HL-60 (cell line): ENCODE data around the gene TMEM121.
"Not testable (repeated sequence)": the region's sequence is repeated elsewhere in the genome, so short reads cannot be mapped to it uniquely, and the experiment has no call there.

Experiments used
- DNase-seq, 2 experiments: peaks; one replicate each; pipeline ENCODE4 v3.0.0-alpha.2; 2010 to 2020; ENCODE audit warnings: low read depth in 1 of 2, low spot score in 1 of 2
- H3K27ac ChIP-seq: fragments of 250-450 bp; sonication (Bioruptor Pico); replicated peaks from 2 replicates; pipeline ENCODE4 v1.5.1; 2020; ENCODE audit warnings: mild to moderate bottlenecking, moderate library complexity
- H3K27me3 ChIP-seq: fragments of 250-450 bp; sonication (Bioruptor Pico); 2 replicates; pipeline ENCODE4 v1.5.1; 2021; ENCODE audit warnings: mild to moderate bottlenecking, moderate library complexity; ENCODE audit not compliant: insufficient read depth, poor library complexity, severe bottlenecking
- H3K4me3 ChIP-seq: replicated peaks from 2 replicates; pipeline ENCODE4 v1.5.1; 2011; ENCODE audit warnings: mild to moderate bottlenecking, control low read depth, low read length; ENCODE audit not compliant: insufficient read depth
- GABPA ChIP-seq: IDR thresholded peaks from 2 replicates; pipeline ENCODE4 v1.6.1; 2012; ENCODE audit warnings: low read depth
- POLR2AphosphoS5 ChIP-seq: IDR thresholded peaks from 2 replicates; pipeline ENCODE4 v1.6.1; 2012; ENCODE audit warnings: low read depth
- SPI1 ChIP-seq: IDR thresholded peaks from 2 replicates; pipeline ENCODE4 v1.6.1; 2012; ENCODE audit warnings: low read depth, mild to moderate bottlenecking, borderline replicate concordance
- TF ChIP-seq, protein P1 (sequence below): IDR thresholded peaks from 2 replicates; pipeline ENCODE4 v1.6.1; 2012; ENCODE audit warnings: low read depth; ENCODE audit not compliant: insufficient replicate concordance
- TF ChIP-seq, protein P2 (sequence below): IDR thresholded peaks from one replicate; pipeline ENCODE4 v1.5.1; 2011; ENCODE audit warnings: low read length, control low read depth, inconsistent platforms; ENCODE audit not compliant: insufficient read depth

TMEM121 gene

DNA sequence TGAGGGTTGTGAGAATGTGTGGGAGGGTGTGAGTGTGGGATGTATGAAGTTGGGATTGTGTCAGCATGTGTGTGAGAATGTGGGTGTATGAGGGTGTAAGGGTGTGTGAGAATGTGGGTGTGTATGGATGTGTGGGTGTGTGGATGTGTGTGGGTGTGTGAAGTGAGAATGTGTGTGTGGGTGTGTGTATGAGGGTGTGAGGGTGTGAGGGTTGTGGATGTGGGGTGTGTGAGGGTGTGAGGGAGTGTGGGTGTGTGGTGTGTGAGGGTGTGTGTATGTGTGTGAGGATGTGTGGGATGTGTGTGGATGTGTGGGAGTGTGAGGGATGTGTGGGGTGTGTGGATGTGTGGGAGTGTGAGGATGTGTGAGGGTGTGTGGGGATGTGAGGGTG is 37.0 kb downstream of the TMEM121 start:
- TF ChIP-seq SPI1 (no peak), GABPA (no peak), POLR2AphosphoS5 (no peak)
- TF ChIP-seq, protein P1, sequence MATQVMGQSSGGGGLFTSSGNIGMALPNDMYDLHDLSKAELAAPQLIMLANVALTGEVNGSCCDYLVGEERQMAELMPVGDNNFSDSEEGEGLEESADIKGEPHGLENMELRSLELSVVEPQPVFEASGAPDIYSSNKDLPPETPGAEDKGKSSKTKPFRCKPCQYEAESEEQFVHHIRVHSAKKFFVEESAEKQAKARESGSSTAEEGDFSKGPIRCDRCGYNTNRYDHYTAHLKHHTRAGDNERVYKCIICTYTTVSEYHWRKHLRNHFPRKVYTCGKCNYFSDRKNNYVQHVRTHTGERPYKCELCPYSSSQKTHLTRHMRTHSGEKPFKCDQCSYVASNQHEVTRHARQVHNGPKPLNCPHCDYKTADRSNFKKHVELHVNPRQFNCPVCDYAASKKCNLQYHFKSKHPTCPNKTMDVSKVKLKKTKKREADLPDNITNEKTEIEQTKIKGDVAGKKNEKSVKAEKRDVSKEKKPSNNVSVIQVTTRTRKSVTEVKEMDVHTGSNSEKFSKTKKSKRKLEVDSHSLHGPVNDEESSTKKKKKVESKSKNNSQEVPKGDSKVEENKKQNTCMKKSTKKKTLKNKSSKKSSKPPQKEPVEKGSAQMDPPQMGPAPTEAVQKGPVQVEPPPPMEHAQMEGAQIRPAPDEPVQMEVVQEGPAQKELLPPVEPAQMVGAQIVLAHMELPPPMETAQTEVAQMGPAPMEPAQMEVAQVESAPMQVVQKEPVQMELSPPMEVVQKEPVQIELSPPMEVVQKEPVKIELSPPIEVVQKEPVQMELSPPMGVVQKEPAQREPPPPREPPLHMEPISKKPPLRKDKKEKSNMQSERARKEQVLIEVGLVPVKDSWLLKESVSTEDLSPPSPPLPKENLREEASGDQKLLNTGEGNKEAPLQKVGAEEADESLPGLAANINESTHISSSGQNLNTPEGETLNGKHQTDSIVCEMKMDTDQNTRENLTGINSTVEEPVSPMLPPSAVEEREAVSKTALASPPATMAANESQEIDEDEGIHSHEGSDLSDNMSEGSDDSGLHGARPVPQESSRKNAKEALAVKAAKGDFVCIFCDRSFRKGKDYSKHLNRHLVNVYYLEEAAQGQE, result no peak
- TF ChIP-seq, protein P2, sequence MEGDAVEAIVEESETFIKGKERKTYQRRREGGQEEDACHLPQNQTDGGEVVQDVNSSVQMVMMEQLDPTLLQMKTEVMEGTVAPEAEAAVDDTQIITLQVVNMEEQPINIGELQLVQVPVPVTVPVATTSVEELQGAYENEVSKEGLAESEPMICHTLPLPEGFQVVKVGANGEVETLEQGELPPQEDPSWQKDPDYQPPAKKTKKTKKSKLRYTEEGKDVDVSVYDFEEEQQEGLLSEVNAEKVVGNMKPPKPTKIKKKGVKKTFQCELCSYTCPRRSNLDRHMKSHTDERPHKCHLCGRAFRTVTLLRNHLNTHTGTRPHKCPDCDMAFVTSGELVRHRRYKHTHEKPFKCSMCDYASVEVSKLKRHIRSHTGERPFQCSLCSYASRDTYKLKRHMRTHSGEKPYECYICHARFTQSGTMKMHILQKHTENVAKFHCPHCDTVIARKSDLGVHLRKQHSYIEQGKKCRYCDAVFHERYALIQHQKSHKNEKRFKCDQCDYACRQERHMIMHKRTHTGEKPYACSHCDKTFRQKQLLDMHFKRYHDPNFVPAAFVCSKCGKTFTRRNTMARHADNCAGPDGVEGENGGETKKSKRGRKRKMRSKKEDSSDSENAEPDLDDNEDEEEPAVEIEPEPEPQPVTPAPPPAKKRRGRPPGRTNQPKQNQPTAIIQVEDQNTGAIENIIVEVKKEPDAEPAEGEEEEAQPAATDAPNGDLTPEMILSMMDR, result no peak
- H3K4me3 ChIP-seq, result no peak overlapping the region
- no peak overlapping the region for H3K27ac ChIP-seq
- no peaks in the 10 kb centered on the region for H3K27me3 ChIP-seq
- DNase-seq, result no peak

DNA sequence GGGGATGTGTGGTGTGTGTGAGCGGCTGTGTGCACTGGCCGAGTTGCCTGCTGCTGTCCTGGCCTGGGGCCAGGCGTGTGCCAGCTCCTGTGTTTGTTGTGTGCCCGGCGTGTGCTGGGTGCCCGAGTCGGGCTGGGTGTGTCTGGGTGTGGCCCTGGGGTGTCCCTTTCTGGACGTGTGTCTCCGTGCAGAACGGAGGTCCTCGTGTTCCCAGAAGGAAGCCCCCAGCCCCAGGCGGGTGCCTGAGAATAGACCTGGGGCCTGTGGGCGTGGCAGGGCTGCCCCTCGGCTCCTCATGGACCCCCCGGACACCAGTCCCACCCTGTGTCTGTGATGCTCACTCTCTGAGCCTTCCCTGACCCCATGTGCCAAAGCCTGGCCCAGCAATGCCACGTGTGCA is 38.2 kb downstream of the TMEM121 start:
- H3K4me3 ChIP-seq, H3K27me3 ChIP-seq, H3K27ac ChIP-seq, DNase-seq: not testable (repeated sequence)

DNA sequence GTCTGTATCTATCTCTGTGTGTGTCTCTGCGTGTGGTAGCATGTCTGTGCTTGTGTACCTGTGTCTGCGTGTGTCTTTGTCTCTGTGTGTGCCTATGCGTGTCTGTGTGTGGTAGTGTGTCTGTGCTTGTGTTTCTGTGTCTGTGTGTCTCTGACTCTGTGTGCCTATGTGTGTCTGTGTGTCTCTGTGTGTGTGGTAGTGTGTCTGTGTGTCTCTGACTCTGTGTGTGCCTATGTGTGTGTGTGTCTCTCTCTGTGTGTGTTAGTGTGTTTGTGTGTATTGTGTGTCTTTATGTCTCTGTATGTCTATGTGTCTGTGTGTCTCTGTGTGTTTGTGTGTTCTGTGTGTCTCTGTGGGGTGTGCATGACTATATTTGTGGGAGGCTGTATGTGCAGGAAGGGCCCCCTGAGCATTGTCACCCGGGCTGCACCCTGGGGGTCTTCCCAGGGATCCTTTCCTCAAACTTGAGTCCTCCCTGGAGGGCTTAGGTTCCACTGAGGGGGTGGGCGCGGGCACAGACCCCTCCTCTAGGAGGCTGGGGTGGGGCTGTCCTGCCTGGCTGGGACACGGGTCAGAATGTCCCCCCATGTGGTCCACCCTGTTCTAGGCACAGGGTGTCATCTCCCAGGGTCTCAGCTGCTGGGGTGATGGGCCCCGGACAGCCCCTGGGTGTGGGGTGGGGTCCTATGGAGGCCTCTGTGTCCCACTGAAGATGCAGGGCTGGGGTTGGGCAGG is 39.0 kb downstream of the TMEM121 start:
- not testable (repeated sequence) for H3K4me3 ChIP-seq, H3K27me3 ChIP-seq, H3K27ac ChIP-seq

DNA sequence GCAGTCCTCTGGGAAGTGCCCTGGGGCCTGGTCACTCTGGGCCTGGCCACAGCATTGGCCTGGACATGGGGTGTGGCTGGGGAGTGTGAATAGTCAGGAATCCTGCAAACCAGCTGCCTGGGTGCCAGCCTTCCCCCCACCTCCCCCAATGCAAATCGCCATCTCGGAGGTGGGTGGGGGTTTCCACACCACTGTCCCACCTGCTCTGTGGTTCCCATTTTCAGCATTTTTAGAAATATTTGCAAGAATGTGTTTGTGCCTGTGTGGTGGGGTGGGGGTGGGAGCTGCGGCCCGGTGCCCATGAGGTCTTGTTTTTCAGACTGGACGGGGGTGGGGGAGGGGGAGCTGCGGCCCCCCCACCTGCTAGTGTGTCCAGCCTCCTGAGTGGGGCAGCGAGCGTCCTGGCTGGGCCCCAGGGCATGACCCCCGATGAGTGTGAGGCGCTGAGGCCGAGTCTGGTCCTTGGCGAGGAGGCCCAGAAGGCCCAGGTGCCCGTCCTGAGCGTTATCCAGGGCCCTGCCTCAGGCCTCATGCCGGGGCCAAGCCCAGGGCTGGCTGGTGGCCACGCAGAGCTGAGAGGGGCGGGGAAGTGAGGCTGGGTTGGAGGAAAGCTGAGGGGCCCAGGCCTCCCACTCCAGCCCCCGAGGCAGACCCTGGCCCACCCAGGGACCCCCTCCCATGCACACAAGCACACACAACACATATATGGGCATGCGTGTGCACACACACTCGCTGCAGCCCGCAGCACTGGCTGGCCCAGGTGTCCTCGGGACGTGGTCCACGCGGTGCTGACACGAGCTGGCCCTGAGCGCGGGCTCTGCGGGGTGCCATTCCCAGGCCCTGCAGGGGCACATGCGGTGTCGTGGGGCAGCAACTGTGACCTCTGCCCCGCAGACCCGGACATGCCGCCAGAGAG is 40.1 kb downstream of the TMEM121 start:
- not testable (repeated sequence) for DNase-seq

More for the DNA sequence above, 39.0 kb downstream of the TMEM121 start:
- DNase-seq, result not testable (repeated sequence)

DNA sequence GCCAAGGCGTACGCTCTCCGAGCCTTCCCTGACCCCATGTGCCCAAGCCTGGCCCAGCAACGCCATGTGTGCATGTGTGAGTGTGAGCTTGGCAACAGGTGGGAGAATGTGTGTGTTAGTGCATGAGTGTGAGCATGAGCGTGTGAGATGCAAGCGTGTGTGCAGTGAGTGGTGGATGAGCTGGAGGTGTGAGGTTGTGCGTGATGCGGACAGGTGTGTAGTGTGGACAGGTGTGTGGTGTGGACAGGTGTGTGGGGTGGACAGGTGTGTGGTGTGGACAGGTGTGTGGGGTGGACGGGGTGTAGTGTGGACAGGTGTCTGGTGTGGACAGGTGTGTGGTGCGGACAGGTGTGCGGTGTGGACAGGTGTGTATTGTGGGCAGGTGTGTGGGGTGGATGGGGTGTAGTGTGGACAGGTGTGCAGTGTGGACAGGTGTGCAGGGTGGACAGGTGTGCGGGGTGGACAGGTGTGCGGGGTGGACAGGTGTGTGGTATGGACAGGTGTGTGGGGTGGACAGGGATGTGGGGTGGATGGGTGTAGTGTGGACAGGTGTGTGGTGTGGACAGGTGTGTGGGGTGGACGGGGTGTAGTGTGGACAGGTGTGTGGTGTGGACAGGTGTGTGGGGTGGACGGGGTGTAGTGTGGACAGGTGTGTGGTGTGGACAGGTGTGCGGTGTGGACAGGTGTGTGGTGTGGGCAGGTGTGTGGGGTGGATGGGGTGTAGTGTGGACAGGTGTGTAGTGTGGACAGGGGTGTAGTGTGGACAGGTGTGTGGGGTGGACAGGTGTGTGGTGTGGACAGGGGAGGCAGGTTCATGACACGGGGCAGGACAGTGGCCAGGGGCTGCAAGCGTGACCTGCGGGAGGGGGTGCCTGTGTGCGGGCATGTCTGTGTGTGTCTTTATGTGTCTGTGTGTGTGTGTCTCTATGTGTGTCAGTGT is 41.1 kb downstream of the TMEM121 start:
- not testable (repeated sequence) for H3K27me3 ChIP-seq, H3K4me3 ChIP-seq, DNase-seq, H3K27ac ChIP-seq

More for the DNA sequence above, 40.1 kb downstream of the TMEM121 start:
- not testable (repeated sequence) for H3K27ac ChIP-seq, H3K4me3 ChIP-seq, H3K27me3 ChIP-seq

DNA sequence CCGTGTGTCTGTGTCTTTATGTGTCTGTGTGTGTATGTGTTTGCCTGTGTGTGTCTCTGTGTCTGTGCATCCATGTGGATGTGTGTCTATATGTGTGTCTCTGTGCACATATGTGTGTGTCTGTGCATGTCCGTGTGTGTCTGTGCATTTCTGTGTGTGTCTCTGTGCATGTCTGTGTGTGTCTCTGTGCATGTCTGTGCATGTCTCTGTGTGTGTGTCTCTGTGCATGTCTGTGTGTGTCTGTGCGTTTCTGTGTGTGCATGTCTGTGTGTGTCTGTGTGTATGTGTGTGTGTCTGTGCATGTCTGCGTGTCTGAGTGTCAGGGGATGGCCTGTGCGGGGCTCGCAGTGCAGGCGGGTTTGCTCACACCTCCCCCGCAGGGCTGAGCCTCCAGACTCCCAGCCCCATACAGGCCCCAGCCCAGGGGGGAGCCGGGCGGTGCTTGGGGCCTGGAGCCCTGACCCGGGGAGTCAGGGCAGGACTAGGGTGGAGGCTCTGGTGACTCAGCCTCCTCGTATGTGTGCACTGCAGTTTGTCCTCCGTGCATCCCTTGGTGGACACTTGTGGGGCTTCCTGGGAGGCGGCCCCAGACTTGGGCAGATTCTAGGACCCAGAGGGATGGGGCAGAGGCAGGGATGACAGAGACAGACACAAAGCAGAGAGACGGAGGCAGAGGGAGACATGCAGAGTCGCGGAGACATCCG is 41.9 kb downstream of the TMEM121 start:
- H3K27ac ChIP-seq, DNase-seq, H3K27me3 ChIP-seq, H3K4me3 ChIP-seq: not testable (repeated sequence)
